HepG2 (cell line): ENCODE data around the gene UNC119B. TPM values are rescaled to one million over a fixed set of nuclear protein-coding genes. Genes with fewer than 3 reads are reported as not detected.

Source experiments
- ARHGAP35 ChIP-seq: sonication (generic); formaldehyde crosslinking; IDR thresholded peaks from 2 replicates; pipeline ENCODE4 v1.9.0; 2022; ENCODE audit warnings: mild to moderate bottlenecking, inconsistent platforms, moderate library complexity, missing genetic modification reagents, borderline replicate concordance
- GMEB2 ChIP-seq: IDR thresholded peaks from 2 replicates; pipeline ENCODE4 v1.6.1; 2016; ENCODE audit warnings: missing biosample characterization, missing genetic modification reagents, low read depth
- HCFC1 ChIP-seq: fragments of 150-350 bp; IDR thresholded peaks from 2 replicates; pipeline ENCODE4 v1.6.1; 2014; ENCODE audit warnings: low read depth, low read length
- HOXA3 ChIP-seq: sonication (generic); formaldehyde crosslinking; IDR thresholded peaks from 2 replicates; pipeline ENCODE4 v1.5.0; 2020; ENCODE audit warnings: missing genetic modification reagents
- KLF12 ChIP-seq: sonication (generic); formaldehyde crosslinking; IDR thresholded peaks from 2 replicates; pipeline ENCODE4 v1.4.0; 2020; ENCODE audit warnings: missing genetic modification reagents, borderline replicate concordance
- PHF8 ChIP-seq: sonication (generic); formaldehyde crosslinking; IDR thresholded peaks from 2 replicates; pipeline ENCODE4 v1.5.0; 2020; ENCODE audit warnings: missing genetic modification reagents
- PRDM10 ChIP-seq: sonication (generic); formaldehyde crosslinking; IDR thresholded peaks from 2 replicates; pipeline ENCODE4 v1.4.0; 2020; ENCODE audit warnings: low read depth, missing genetic modification reagents
- SAFB2 ChIP-seq: sonication (generic); formaldehyde crosslinking; IDR thresholded peaks from 2 replicates; pipeline ENCODE4 v1.5.1; 2020; ENCODE audit warnings: missing genetic modification reagents, low read depth, mild to moderate bottlenecking, borderline replicate concordance
- YEATS4 ChIP-seq: sonication (generic); formaldehyde crosslinking; IDR thresholded peaks from 2 replicates; pipeline ENCODE4 v1.4.0; 2020; ENCODE audit warnings: missing genetic modification reagents, borderline replicate concordance
- ZBTB38 ChIP-seq: sonication (generic); formaldehyde crosslinking; IDR thresholded peaks from 2 replicates; pipeline ENCODE4 v1.5.1; 2020; ENCODE audit warnings: mild to moderate bottlenecking, missing genetic modification reagents
- ZFP82 ChIP-seq: sonication (generic); formaldehyde crosslinking; IDR thresholded peaks from 2 replicates; pipeline ENCODE4 v1.5.1; 2020; ENCODE audit warnings: mild to moderate bottlenecking, missing genetic modification reagents, borderline replicate concordance
- ZFX ChIP-seq: sonication (generic); formaldehyde crosslinking; IDR thresholded peaks from 2 replicates; pipeline ENCODE4 v1.4.0; 2020; ENCODE audit warnings: mild to moderate bottlenecking, low read depth, missing genetic modification reagents, moderate library complexity
- ZNF264 ChIP-seq: sonication (generic); formaldehyde crosslinking; IDR thresholded peaks from 2 replicates; pipeline ENCODE4 v1.4.0; 2020; ENCODE audit warnings: missing genetic modification reagents
- ZNF317 ChIP-seq: sonication (generic); formaldehyde crosslinking; IDR thresholded peaks from 2 replicates; pipeline ENCODE4 v1.5.0; 2020; ENCODE audit warnings: mild to moderate bottlenecking, missing genetic modification reagents
- ZNF598 ChIP-seq: sonication (generic); formaldehyde crosslinking; IDR thresholded peaks from 2 replicates; pipeline ENCODE4 v1.5.1; 2020; ENCODE audit warnings: mild to moderate bottlenecking, missing genetic modification reagents, borderline replicate concordance
- ZNF639 ChIP-seq: conservative IDR thresholded peaks from 2 replicates; pipeline ENCODE4 v1.6.1; 2018; ENCODE audit warnings: missing genetic modification reagents
- ZNF773 ChIP-seq: sonication (generic); formaldehyde crosslinking; IDR thresholded peaks from 2 replicates; pipeline ENCODE4 v1.4.0; 2020; ENCODE audit warnings: missing genetic modification reagents, borderline replicate concordance
- ZNF781 ChIP-seq: sonication (generic); formaldehyde crosslinking; IDR thresholded peaks from 2 replicates; pipeline ENCODE4 v1.5.1; 2020; ENCODE audit warnings: borderline replicate concordance, mild to moderate bottlenecking, missing genetic modification reagents; ENCODE audit errors: not compliant biosample characterization
- ZNF883 ChIP-seq: sonication (generic); formaldehyde crosslinking; IDR thresholded peaks from 2 replicates; pipeline ENCODE4 v1.5.1; 2020; ENCODE audit warnings: mild to moderate bottlenecking, missing genetic modification reagents; ENCODE audit errors: not compliant biosample characterization
- polyA plus RNA-seq, 8 experiments: library from polyadenylated mRNA; depleted of rRNA in 3 of 8; stranded (reverse) in 7 of 8; unstranded in 1 of 8; fragments of >200 nt; fragmentation: Illumina TruSeq in 4 of 8; extraction: Trizol in 4 of 8; gene quantifications; 2 replicates each; pipeline versions ENCODE4 v1.2.1 to v1.2.3, GENCODE V29; 2011 to 2016; ENCODE audit warnings: low read depth in 4 of 8, missing spikeins in 1 of 8, mixed read lengths in 1 of 8; ENCODE audit not compliant: insufficient read depth in 1 of 8
- total RNA-seq, 5 experiments: library from RNA; depleted of rRNA; stranded (reverse); fragments of >200 nt; fragmentation: Illumina TruSeq; extraction: Trizol; gene quantifications; 2 replicates each; pipeline ENCODE4 v1.2.3, GENCODE V29; 2016; ENCODE audit warnings: low read depth in 1 of 5
- TF ChIP-seq, protein P1 (sequence below): sonication (generic); formaldehyde crosslinking; IDR thresholded peaks from 2 replicates; pipeline ENCODE4 v1.8.0; 2022; ENCODE audit warnings: mild to moderate bottlenecking, missing genetic modification reagents

UNC119B gene
- total and polyA plus RNA-seq, 2 of the 13 experiments (the other 11 are each of a cell fraction or from before 2014, with no cell fraction given), result 19.6 to 19.7 TPM

GRCh38 chr12:120741476-120742421 lies 31.5 kb downstream of the UNC119B start (continued):
- TF ChIP-seq YEATS4 (CRISPR knock-in tag), result 0 out of 2 replicates have a peak, but pooled peaks have one; percentile 27
- TF ChIP-seq HCFC1, result no peak
- peak; percentile 56 for TF ChIP-seq ZFX (CRISPR knock-in tag)
- TF ChIP-seq ARHGAP35 (CRISPR knock-in tag), result no peak
- TF ChIP-seq ZNF598 (CRISPR knock-in tag), result no peak
- TF ChIP-seq ZNF883 (CRISPR knock-in tag), result peak; percentile 32
- TF ChIP-seq KLF12 (CRISPR knock-in tag), result peak; percentile 76; the same call in 1 of the 2 replicates
- TF ChIP-seq ZNF639 (CRISPR knock-in tag), result no peak
- no peak for TF ChIP-seq ZNF781
- TF ChIP-seq ZNF317, result 0 out of 2 replicates have a peak, but pooled peaks have one; percentile 31
- TF ChIP-seq, protein P1, sequence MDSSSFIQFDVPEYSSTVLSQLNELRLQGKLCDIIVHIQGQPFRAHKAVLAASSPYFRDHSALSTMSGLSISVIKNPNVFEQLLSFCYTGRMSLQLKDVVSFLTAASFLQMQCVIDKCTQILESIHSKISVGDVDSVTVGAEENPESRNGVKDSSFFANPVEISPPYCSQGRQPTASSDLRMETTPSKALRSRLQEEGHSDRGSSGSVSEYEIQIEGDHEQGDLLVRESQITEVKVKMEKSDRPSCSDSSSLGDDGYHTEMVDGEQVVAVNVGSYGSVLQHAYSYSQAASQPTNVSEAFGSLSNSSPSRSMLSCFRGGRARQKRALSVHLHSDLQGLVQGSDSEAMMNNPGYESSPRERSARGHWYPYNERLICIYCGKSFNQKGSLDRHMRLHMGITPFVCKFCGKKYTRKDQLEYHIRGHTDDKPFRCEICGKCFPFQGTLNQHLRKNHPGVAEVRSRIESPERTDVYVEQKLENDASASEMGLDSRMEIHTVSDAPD (CRISPR knock-in tag), result no peak
- peak; percentile 67 for TF ChIP-seq ZNF264 (CRISPR knock-in tag)
- 0 out of 2 replicates have a peak, but pooled peaks have one; percentile 17 for TF ChIP-seq SAFB2 (CRISPR knock-in tag)
- TF ChIP-seq HOXA3, result peak; percentile 15; the same call in 1 of the 2 replicates
- TF ChIP-seq ZNF773 (CRISPR knock-in tag), result no peak
- TF ChIP-seq PHF8 (CRISPR knock-in tag), result peak; percentile 29; the same call in 1 of the 2 replicates
- TF ChIP-seq ZBTB38, result no peak
- 0 out of 2 replicates have a peak, but pooled peaks have one; percentile 27 for TF ChIP-seq PRDM10 (CRISPR knock-in tag)
- TF ChIP-seq GMEB2 (CRISPR knock-in tag), result no peak
- TF ChIP-seq ZFP82, result no peak
